ENCODE data around the gene COQ9.

GRCh38 chr16:57444711-57445110 is 2.6 kb upstream of the COQ9 start:
- TF ChIP-seq, protein P1, sequence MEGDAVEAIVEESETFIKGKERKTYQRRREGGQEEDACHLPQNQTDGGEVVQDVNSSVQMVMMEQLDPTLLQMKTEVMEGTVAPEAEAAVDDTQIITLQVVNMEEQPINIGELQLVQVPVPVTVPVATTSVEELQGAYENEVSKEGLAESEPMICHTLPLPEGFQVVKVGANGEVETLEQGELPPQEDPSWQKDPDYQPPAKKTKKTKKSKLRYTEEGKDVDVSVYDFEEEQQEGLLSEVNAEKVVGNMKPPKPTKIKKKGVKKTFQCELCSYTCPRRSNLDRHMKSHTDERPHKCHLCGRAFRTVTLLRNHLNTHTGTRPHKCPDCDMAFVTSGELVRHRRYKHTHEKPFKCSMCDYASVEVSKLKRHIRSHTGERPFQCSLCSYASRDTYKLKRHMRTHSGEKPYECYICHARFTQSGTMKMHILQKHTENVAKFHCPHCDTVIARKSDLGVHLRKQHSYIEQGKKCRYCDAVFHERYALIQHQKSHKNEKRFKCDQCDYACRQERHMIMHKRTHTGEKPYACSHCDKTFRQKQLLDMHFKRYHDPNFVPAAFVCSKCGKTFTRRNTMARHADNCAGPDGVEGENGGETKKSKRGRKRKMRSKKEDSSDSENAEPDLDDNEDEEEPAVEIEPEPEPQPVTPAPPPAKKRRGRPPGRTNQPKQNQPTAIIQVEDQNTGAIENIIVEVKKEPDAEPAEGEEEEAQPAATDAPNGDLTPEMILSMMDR (conservative IDR thresholded peaks at IDR 0.05 in 1 of 2, IDR thresholded peaks at IDR 0.05 in 1 of 2; ENCODE audit: extremely low read depth in 1 of 2, insufficient read depth in 1 of 2, low read depth in 1 of 2, low read length in 2 of 2), result no peak
- TF ChIP-seq EZH2 (IDR thresholded peaks at IDR 0.05; ENCODE audit: borderline replicate concordance, low read length), result no peak
